ENCODE results near the gene BMERB1. TPM values are rescaled to one million over a fixed set of nuclear protein-coding genes. Genes with fewer than 3 reads are reported as not detected.
"Not testable (repeated sequence)": the region's sequence is repeated elsewhere in the genome, so short reads cannot be mapped to it uniquely, and the experiment has no call there.

Gene BMERB1
- total RNA-seq, 1 donor: 2.7 TPM

- Histone ChIP-seq H3K4me3 (ENCODE audit: low read length) (no peak overlapping the region), H3K9me3 (ENCODE audit: low read depth, low read length) (no peaks in the 10 kb centered on the region), H3K4me1 (ENCODE audit: insufficient read depth, low read length) (no peaks in the 10 kb centered on the region), H3K27me3 (ENCODE audit: insufficient read depth, low read length) (no peaks in the 10 kb centered on the region)
These were observed 98.4 kb downstream of the BMERB1 start for GRCh38 chr16:15532825-15533224.

- Histone ChIP-seq H3K27me3 (ENCODE audit: insufficient read depth, low read length) (no peaks in the 10 kb centered on the region), H3K4me1 (ENCODE audit: insufficient read depth, low read length) (no peaks in the 10 kb centered on the region), H3K4me3 (ENCODE audit: low read length) (no peak overlapping the region), H3K9me3 (ENCODE audit: low read depth, low read length) (no peaks in the 10 kb centered on the region)
These were observed 99.0 kb downstream of the BMERB1 start for GRCh38 chr16:15533386-15533785.

- Histone ChIP-seq H3K9me3 (ENCODE audit: low read depth, low read length) (no peaks in the 10 kb centered on the region), H3K4me1 (ENCODE audit: insufficient read depth, low read length) (no peaks in the 10 kb centered on the region), H3K4me3 (ENCODE audit: low read length) (no peak overlapping the region), H3K27me3 (ENCODE audit: insufficient read depth, low read length) (no peaks in the 10 kb centered on the region)
These were observed 101.4 kb downstream of the BMERB1 start for GRCh38 chr16:15535772-15536171.

- Histone ChIP-seq H3K4me3 (ENCODE audit: low read length) (no peak overlapping the region), H3K4me1 (ENCODE audit: insufficient read depth, low read length) (no peaks in the 10 kb centered on the region), H3K9me3 (ENCODE audit: low read depth, low read length) (no peaks in the 10 kb centered on the region), H3K27me3 (ENCODE audit: insufficient read depth, low read length) (no peaks in the 10 kb centered on the region)
These were observed 102.5 kb downstream of the BMERB1 start for GRCh38 chr16:15536843-15537242.

- H3K9me3 ChIP-seq (ENCODE audit: low read depth, low read length): no peaks in the 10 kb centered on the region
- no peak overlapping the region for H3K4me3 ChIP-seq (ENCODE audit: low read length)
- H3K27me3 ChIP-seq (ENCODE audit: insufficient read depth, low read length): no peaks in the 10 kb centered on the region
- no peaks in the 10 kb centered on the region for H3K4me1 ChIP-seq (ENCODE audit: insufficient read depth, low read length)
These were observed 104.1 kb downstream of the BMERB1 start for GRCh38 chr16:15538507-15538906.

DNA sequence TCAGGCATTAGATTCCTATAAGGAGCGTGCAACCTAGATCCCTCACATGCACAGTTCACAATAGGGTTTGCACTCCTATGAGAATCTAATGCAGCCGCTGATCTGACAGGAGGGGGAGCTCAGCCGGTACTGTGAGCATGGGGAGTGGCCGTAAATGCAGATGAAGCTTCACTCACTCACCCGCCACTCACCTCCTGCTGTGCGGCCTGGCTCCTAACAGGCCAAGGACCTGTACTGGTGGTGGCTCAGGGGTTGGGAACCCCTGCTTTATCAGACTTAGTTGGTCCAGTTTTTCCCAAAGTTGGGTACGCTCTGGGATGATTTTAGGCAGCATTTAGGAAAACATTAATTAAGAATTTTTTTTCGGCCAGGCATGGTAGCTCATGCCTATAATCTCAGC is 104.8 kb downstream of the BMERB1 start:
- Histone ChIP-seq H3K27me3 (ENCODE audit: insufficient read depth, low read length) (no peaks in the 10 kb centered on the region), H3K9me3 (ENCODE audit: low read depth, low read length) (no peaks in the 10 kb centered on the region), H3K4me1 (ENCODE audit: insufficient read depth, low read length) (no peaks in the 10 kb centered on the region), H3K4me3 (ENCODE audit: low read length) (no peak overlapping the region)

DNA sequence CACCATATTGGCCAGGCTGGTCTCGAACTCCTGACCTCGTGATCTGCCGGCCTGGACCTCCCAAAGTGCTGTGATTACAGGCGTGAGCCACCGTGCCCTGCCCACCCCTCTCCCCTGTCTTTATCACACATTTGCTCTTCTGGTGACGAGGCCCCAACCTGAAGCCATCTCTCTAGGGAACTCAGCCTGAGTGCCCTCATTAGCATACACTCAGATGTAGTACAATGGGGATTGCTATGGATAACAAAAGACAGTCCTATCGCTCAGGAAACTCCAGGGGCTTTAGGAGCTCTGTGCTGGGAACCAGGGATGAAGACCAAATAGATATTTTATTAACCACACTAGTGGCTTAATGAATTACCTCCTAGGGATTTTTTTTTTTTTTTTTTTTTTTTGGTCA is 107.9 kb downstream of the BMERB1 start:
- H3K9me3 ChIP-seq (ENCODE audit: low read depth, low read length): no peaks in the 10 kb centered on the region
- no peaks in the 10 kb centered on the region for H3K27me3 ChIP-seq (ENCODE audit: insufficient read depth, low read length)
- no peaks in the 10 kb centered on the region for H3K4me1 ChIP-seq (ENCODE audit: insufficient read depth, low read length)
- no peak overlapping the region for H3K4me3 ChIP-seq (ENCODE audit: low read length)

DNA sequence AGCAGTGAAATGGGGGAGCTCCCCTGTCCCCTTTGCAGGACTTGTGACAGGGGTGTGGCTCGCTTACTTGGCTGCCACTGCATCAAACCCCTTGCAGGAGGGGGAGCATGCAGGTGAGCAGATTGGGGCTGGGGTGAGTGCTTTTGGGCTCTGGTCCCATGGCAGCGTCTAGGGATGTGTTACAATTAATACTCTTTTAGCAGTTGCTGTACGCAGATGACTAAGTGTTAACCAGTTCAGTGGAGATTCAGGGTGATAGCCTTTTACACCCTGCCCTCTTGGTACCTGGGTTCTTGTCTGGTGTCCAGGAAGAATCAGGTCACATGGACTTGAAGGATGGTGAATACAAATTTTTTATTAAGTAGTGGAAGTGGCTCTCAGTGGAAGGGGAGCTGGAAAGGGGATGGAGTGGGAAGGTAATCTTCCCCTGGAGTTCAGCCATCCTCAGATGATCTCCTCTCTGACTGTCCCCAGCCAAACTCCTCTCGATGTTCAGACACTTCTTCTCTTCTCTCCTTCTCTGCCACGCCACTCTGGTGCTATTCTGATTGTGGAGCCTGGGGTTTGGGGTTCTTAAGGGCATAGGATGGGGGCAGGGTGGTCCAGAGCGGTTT is 108.5 kb downstream of the BMERB1 start:
- Histone ChIP-seq H3K9me3 (ENCODE audit: low read depth, low read length) (no peaks in the 10 kb centered on the region), H3K4me1 (ENCODE audit: insufficient read depth, low read length) (no peaks in the 10 kb centered on the region), H3K27me3 (ENCODE audit: insufficient read depth, low read length) (no peaks in the 10 kb centered on the region), H3K4me3 (ENCODE audit: low read length) (no peak overlapping the region)

- Histone ChIP-seq H3K27me3 (ENCODE audit: insufficient read depth, low read length) (no peaks in the 10 kb centered on the region), H3K4me3 (ENCODE audit: low read length) (no peak overlapping the region), H3K9me3 (ENCODE audit: low read depth, low read length) (no peaks in the 10 kb centered on the region), H3K4me1 (ENCODE audit: insufficient read depth, low read length) (no peaks in the 10 kb centered on the region)
These were observed 110.0 kb downstream of the BMERB1 start for GRCh38 chr16:15544405-15544804.

DNA sequence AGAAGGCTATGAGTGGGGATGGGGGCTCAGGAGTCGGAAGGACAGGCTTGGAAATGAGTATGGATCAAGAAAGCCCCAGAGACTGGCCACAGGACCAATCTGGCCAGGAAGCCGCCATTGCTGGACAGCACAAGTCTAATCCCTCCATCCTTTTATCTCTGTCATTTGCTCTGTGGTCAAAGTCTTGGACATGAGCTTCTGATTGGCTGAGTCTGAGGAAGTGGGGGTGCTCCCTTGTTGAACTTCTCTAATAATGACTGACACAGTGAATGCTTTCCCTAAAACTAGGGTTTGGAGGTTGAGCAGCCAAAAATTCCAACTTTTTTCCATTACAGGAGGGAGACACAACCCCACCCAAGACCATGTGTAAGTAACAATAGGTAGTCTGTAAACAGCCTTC is 111.2 kb downstream of the BMERB1 start:
- Histone ChIP-seq H3K9me3 (ENCODE audit: low read depth, low read length) (no peaks in the 10 kb centered on the region), H3K27me3 (ENCODE audit: insufficient read depth, low read length) (no peaks in the 10 kb centered on the region), H3K4me3 (ENCODE audit: low read length) (no peak overlapping the region), H3K4me1 (ENCODE audit: insufficient read depth, low read length) (no peaks in the 10 kb centered on the region)

GRCh38 chr16:15547072-15547767 is 112.8 kb downstream of the BMERB1 start:
- H3K27me3 ChIP-seq (ENCODE audit: insufficient read depth, low read length); H3K4me3 ChIP-seq (ENCODE audit: low read length); H3K4me1 ChIP-seq (ENCODE audit: insufficient read depth, low read length); H3K9me3 ChIP-seq (ENCODE audit: low read depth, low read length): not testable (repeated sequence)

- Histone ChIP-seq H3K4me1 (ENCODE audit: insufficient read depth, low read length) (no peaks in the 10 kb centered on the region), H3K4me3 (ENCODE audit: low read length) (no peak overlapping the region), H3K27me3 (ENCODE audit: insufficient read depth, low read length) (no peaks in the 10 kb centered on the region), H3K9me3 (ENCODE audit: low read depth, low read length) (no peaks in the 10 kb centered on the region)
These were observed 113.3 kb downstream of the BMERB1 start for GRCh38 chr16:15547768-15548096.

DNA sequence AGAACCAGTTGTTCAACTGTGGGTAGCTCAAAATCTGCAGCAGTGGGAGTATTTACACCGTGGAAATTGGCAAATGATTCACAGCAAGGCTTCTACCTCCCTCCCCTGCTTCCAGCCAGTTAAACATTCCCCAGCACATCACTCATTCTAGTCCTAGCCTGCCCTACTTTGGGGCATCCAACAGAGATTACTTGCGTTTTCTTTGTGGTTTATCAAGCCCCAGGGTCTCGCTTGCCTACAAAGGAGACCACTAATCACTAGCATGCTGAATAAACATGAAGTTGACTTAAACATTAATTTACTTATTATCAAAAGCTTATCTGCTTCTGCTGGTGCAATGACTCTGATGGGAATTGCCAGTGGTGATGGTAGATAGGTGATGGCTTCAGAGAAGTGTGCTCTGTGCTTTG is 114.1 kb downstream of the BMERB1 start:
- Histone ChIP-seq H3K27me3 (ENCODE audit: insufficient read depth, low read length) (no peaks in the 10 kb centered on the region), H3K9me3 (ENCODE audit: low read depth, low read length) (no peaks in the 10 kb centered on the region), H3K4me1 (ENCODE audit: insufficient read depth, low read length) (no peaks in the 10 kb centered on the region), H3K4me3 (ENCODE audit: low read length) (no peak overlapping the region)

- Histone ChIP-seq H3K4me1 (ENCODE audit: insufficient read depth, low read length) (no peaks in the 10 kb centered on the region), H3K9me3 (ENCODE audit: low read depth, low read length) (no peaks in the 10 kb centered on the region), H3K4me3 (ENCODE audit: low read length) (no peak overlapping the region), H3K27me3 (ENCODE audit: insufficient read depth, low read length) (no peaks in the 10 kb centered on the region)
These were observed 118.1 kb downstream of the BMERB1 start for GRCh38 chr16:15552507-15552906.

- H3K4me3 ChIP-seq (ENCODE audit: low read length): no peak overlapping the region
- H3K27me3 ChIP-seq (ENCODE audit: insufficient read depth, low read length): no peaks in the 10 kb centered on the region
- no peaks in the 10 kb centered on the region for H3K4me1 ChIP-seq (ENCODE audit: insufficient read depth, low read length)
- H3K9me3 ChIP-seq (ENCODE audit: low read depth, low read length): no peaks in the 10 kb centered on the region
These were observed 119.1 kb downstream of the BMERB1 start for GRCh38 chr16:15553313-15554088.

GRCh38 chr16:15556130-15556529 is 121.7 kb downstream of the BMERB1 start:
- Histone ChIP-seq H3K4me3 (ENCODE audit: low read length) (no peak overlapping the region), H3K4me1 (ENCODE audit: insufficient read depth, low read length) (no peaks in the 10 kb centered on the region), H3K27me3 (ENCODE audit: insufficient read depth, low read length) (no peaks in the 10 kb centered on the region), H3K9me3 (ENCODE audit: low read depth, low read length) (no peaks in the 10 kb centered on the region)

Data from mononuclear cell (primary cell).